CD4-positive, alpha-beta memory T cell (primary cell): ENCODE measurements around the gene TERB1. TPM values are rescaled to one million over a fixed set of nuclear protein-coding genes. Genes with fewer than 3 reads are reported as not detected.

Source experiments
- polyA plus RNA-seq, 2 donors: library from polyadenylated mRNA; unstranded; fragments of 300-500 nt; fragmentation: Illumina TruSeq; gene quantifications; one replicate each; pipeline ENCODE4 v1.2.3, GENCODE V29; 2021
- total RNA-seq, 2 experiments: library from RNA; stranded (reverse); gene quantifications; one replicate each; pipeline ENCODE4 v1.2.3, GENCODE V29; 2021

The TERB1 gene
- total and polyA plus RNA-seq, 4 experiments from 2014 or later: 0.83 to 1.1 TPM; not detected in 2

Other genes starting within 250 kb of the TERB1 start
- gene CKLF, start 249.0 kb downstream of the TERB1 start, total RNA-seq: 10 to 100 TPM; 71.0 to 76.6 TPM
- gene CKLF, start 249.0 kb downstream of the TERB1 start, polyA plus RNA-seq: 100 to 1,000 TPM; 154 to 173 TPM
- 10 to 100 TPM; 12.2 to 13.4 TPM for gene CMTM1, start 235.1 kb downstream of the TERB1 start, total RNA-seq
- 1 to 10 TPM in 1 of 2 donors, under 1 TPM in 1; 0.80 to 1.6 TPM for gene CMTM1, start 235.1 kb downstream of the TERB1 start, polyA plus RNA-seq
- under 1 TPM; 0.72 to 0.79 TPM for gene CMTM2, start 222.1 kb downstream of the TERB1 start, total RNA-seq
- gene CMTM2, start 222.1 kb downstream of the TERB1 start, polyA plus RNA-seq: not detected
- 10 to 100 TPM; 74.2 to 74.3 TPM for gene CMTM3, start 196.9 kb downstream of the TERB1 start, total RNA-seq
- gene CMTM3, start 196.9 kb downstream of the TERB1 start, polyA plus RNA-seq: 100 to 1,000 TPM in 1 of 2 donors, 10 to 100 TPM in 1; 98.8 to 105 TPM
- 1 to 10 TPM; 2.0 to 2.2 TPM for gene CMTM4, start 104.8 kb downstream of the TERB1 start, total RNA-seq
- gene CMTM4, start 104.8 kb downstream of the TERB1 start, polyA plus RNA-seq: under 1 TPM in 1 of 2 donors, not detected in 1; 0.21 TPM
- 10 to 100 TPM; 73.2 to 78.1 TPM for gene DYNC1LI2, start 50.0 kb downstream of the TERB1 start, total RNA-seq
- gene DYNC1LI2, start 50.0 kb downstream of the TERB1 start, polyA plus RNA-seq: 10 to 100 TPM; 16.0 to 32.9 TPM
- gene NAE1, start 29.4 kb upstream of the TERB1 start, total RNA-seq: 10 to 100 TPM; 93.8 to 95.3 TPM
- gene NAE1, start 29.4 kb upstream of the TERB1 start, polyA plus RNA-seq: 100 to 1,000 TPM in 1 of 2 donors, 10 to 100 TPM in 1; 70.4 to 101 TPM
- gene CA7, start 42.8 kb upstream of the TERB1 start, total RNA-seq: not detected
- not detected for gene CA7, start 42.8 kb upstream of the TERB1 start, polyA plus RNA-seq
- gene PDP2, start 78.9 kb upstream of the TERB1 start, total RNA-seq: 10 to 100 TPM; 16.3 to 19.3 TPM
- gene PDP2, start 78.9 kb upstream of the TERB1 start, polyA plus RNA-seq: 1 to 10 TPM; 2.4 to 4.0 TPM
- not detected for gene CDH16, start 117.3 kb upstream of the TERB1 start, total RNA-seq
- not detected for gene CDH16, start 117.3 kb upstream of the TERB1 start, polyA plus RNA-seq
- under 1 TPM; 0.29 to 0.58 TPM for gene RRAD, start 124.0 kb upstream of the TERB1 start, total RNA-seq
- gene RRAD, start 124.0 kb upstream of the TERB1 start, polyA plus RNA-seq: not detected
- gene CIAO2B, start 132.8 kb upstream of the TERB1 start, total RNA-seq: 10 to 100 TPM; 72.7 to 75.0 TPM
- 100 to 1,000 TPM; 128 to 150 TPM for gene CIAO2B, start 132.8 kb upstream of the TERB1 start, polyA plus RNA-seq
- 10 to 100 TPM; 46.5 to 51.0 TPM for gene CES2, start 133.9 kb upstream of the TERB1 start, total RNA-seq
- 10 to 100 TPM; 25.4 to 30.4 TPM for gene CES2, start 133.9 kb upstream of the TERB1 start, polyA plus RNA-seq
- under 1 TPM; 0.32 to 0.61 TPM for gene CES3, start 159.7 kb upstream of the TERB1 start, total RNA-seq
- not detected for gene CES3, start 159.7 kb upstream of the TERB1 start, polyA plus RNA-seq
- gene CES4A, start 187.0 kb upstream of the TERB1 start, total RNA-seq: 10 to 100 TPM; 19.8 to 21.9 TPM
- 10 to 100 TPM in 1 of 2 donors, 1 to 10 TPM in 1; 4.1 to 12.2 TPM for gene CES4A, start 187.0 kb upstream of the TERB1 start, polyA plus RNA-seq
- 100 to 1,000 TPM; 112 TPM for gene CBFB, start 227.6 kb upstream of the TERB1 start, total RNA-seq
- 100 to 1,000 TPM; 102 to 108 TPM for gene CBFB, start 227.6 kb upstream of the TERB1 start, polyA plus RNA-seq